ENCODE data around the gene OR2V1. TPM values are rescaled to one million over a fixed set of nuclear protein-coding genes. Genes with fewer than 3 reads are reported as not detected.
"Not testable (repeated sequence)": the region's sequence is repeated elsewhere in the genome, so short reads cannot be mapped to it uniquely, and the experiment has no call there.

The OR2V1 gene
- total RNA-seq, 6 donors from 2014 or later: not detected

GRCh38 chr5:181118369-181118768 is 12.6 kb downstream of the OR2V1 start:
- no peak overlapping the region for H3K27ac ChIP-seq
- ATAC-seq (ENCODE audit: low FRiP score in 2 of 2) (no peak), DNase-seq (no peak)
- 87% methylated on average over 6 of the region's 6 CpGs; no CpG with 5 or more reads in 1 of the 2 donors for WGBS, 2 donors
- no peaks in the 10 kb centered on the region for H3K36me3 ChIP-seq
- TF ChIP-seq CTCF (IDR thresholded peaks at IDR 0.05): no peak
- TF ChIP-seq POLR2AphosphoS5 (IDR thresholded peaks at IDR 0.05): no peak
- TF ChIP-seq POLR2A (IDR thresholded peaks at IDR 0.05): no peak
- TF ChIP-seq EP300 (IDR thresholded peaks at IDR 0.05): no peak
- H3K9me3 ChIP-seq: no peaks in the 10 kb centered on the region
- peaks cover 0 to 14% (median 2%) of the 10 kb centered on the region in 4 donors for H3K4me1 ChIP-seq
- peaks cover 0 to 17% (median 5%) of the 10 kb centered on the region in 4 donors for H3K27me3 ChIP-seq
- H3K4me3 ChIP-seq: no peak overlapping the region

- H3K27ac ChIP-seq: no peak overlapping the region
- WGBS, 2 donors: 6 to 14% methylated on average over 41 to 45 of the region's 47 CpGs
- no peaks in the 10 kb centered on the region for H3K36me3 ChIP-seq
- DNase-seq: peak; percentile 6 to 80
- H3K9me3 ChIP-seq: no peaks in the 10 kb centered on the region
- TF ChIP-seq POLR2AphosphoS5 (IDR thresholded peaks at IDR 0.05) (no peak), POLR2A (IDR thresholded peaks at IDR 0.05) (no peak), EP300 (IDR thresholded peaks at IDR 0.05) (no peak)
- no peak for ATAC-seq (ENCODE audit: low FRiP score in 2 of 2)
- H3K4me1 ChIP-seq: peaks cover 0 to 6% (median 2%) of the 10 kb centered on the region in 4 donors
- no peak overlapping the region for H3K4me3 ChIP-seq
- H3K27me3 ChIP-seq: peaks cover 0 to 17% (median 5%) of the 10 kb centered on the region in 4 donors
Observed at GRCh38 chr5:181114844-181115778, 15.9 kb downstream of the OR2V1 start.

- peak in 1 of 2 donors; percentile 8 for DNase-seq
- peaks cover 0 to 17% (median 5%) of the 10 kb centered on the region in 4 donors for H3K27me3 ChIP-seq
Observed at GRCh38 chr5:181114284-181114843, 16.6 kb downstream of the OR2V1 start.

GRCh38 chr5:181113572-181113971 is 17.4 kb downstream of the OR2V1 start:
- not testable (repeated sequence) for DNase-seq
- peaks cover 0 to 17% (median 5%) of the 10 kb centered on the region in 4 donors for H3K27me3 ChIP-seq

More at GRCh38 chr5:181114284-181114843, 16.6 kb downstream of the OR2V1 start:
- no peak for ATAC-seq (ENCODE audit: low FRiP score in 2 of 2)
- H3K27ac ChIP-seq: no peak overlapping the region
- H3K9me3 ChIP-seq: no peaks in the 10 kb centered on the region
- WGBS, 2 donors: 50 to 52% methylated on average over 29 to 33 of the region's 33 CpGs
- H3K4me1 ChIP-seq: peaks cover 0 to 6% (median 2%) of the 10 kb centered on the region in 4 donors
- H3K4me3 ChIP-seq: no peak overlapping the region
- H3K36me3 ChIP-seq: no peaks in the 10 kb centered on the region
- TF ChIP-seq CTCF (IDR thresholded peaks at IDR 0.05) (no peak), POLR2AphosphoS5 (IDR thresholded peaks at IDR 0.05) (no peak), EP300 (IDR thresholded peaks at IDR 0.05) (no peak), POLR2A (IDR thresholded peaks at IDR 0.05) (no peak)

GRCh38 chr5:181112476-181112875 is 18.5 kb downstream of the OR2V1 start:
- Histone ChIP-seq H3K9me3 (no peaks in the 10 kb centered on the region), H3K36me3 (no peaks in the 10 kb centered on the region), H3K4me3 (no peak overlapping the region), H3K27ac (no peak overlapping the region), H3K4me1 (peaks cover 0 to 6% (median 2%) of the 10 kb centered on the region in 4 donors), H3K27me3 (peaks cover 0 to 17% (median 5%) of the 10 kb centered on the region in 4 donors)
- ATAC-seq (ENCODE audit: low FRiP score in 2 of 2) (no peak), DNase-seq (no peak)
- no peak for TF ChIP-seq POLR2AphosphoS5 (IDR thresholded peaks at IDR 0.05)
- no peak for TF ChIP-seq POLR2A (IDR thresholded peaks at IDR 0.05)
- no peak for TF ChIP-seq EP300 (IDR thresholded peaks at IDR 0.05)
- no peak for TF ChIP-seq CTCF (IDR thresholded peaks at IDR 0.05)
- 88 to 89% methylated on average over 4 to 5 of the region's 5 CpGs for WGBS, 2 donors

More at GRCh38 chr5:181113572-181113971, 17.4 kb downstream of the OR2V1 start:
- not testable (repeated sequence) for H3K27ac ChIP-seq; H3K4me3 ChIP-seq; H3K36me3 ChIP-seq; ATAC-seq (ENCODE audit: low FRiP score in 2 of 2); H3K4me1 ChIP-seq; H3K9me3 ChIP-seq
- 86 to 89% methylated on average over 10 to 11 of the region's 13 CpGs for WGBS, 2 donors

All from upper lobe of left lung (tissue), 6 donors.